Liver (tissue), 3 donors: ENCODE results near the gene GRXCR2.

Source experiments
- GABPA ChIP-seq, 2 donors: IDR thresholded peaks in 1 of 2; conservative IDR thresholded peaks in 1 of 2; 2 replicates each; pipeline ENCODE4 v1.6.1; 2016; ENCODE audit warnings: antibody characterized with exemption in 2 of 2, mild to moderate bottlenecking in 1 of 2, moderate library complexity in 1 of 2
- HNF4G ChIP-seq: IDR thresholded peaks from 2 replicates; pipeline ENCODE4 v1.6.1; 2016; ENCODE audit warnings: antibody characterized with exemption
- JUND ChIP-seq, 2 donors: IDR thresholded peaks; 2 replicates each; pipeline ENCODE4 v1.6.1; 2016; ENCODE audit warnings: antibody characterized with exemption in 2 of 2
- RAD21 ChIP-seq, 2 donors: IDR thresholded peaks; 2 replicates each; pipeline ENCODE4 v1.6.1; 2016; ENCODE audit warnings: antibody characterized with exemption in 2 of 2, mild to moderate bottlenecking in 2 of 2
- YY1 ChIP-seq: IDR thresholded peaks from 2 replicates; pipeline ENCODE4 v1.6.1; 2016; ENCODE audit warnings: antibody characterized with exemption, mild to moderate bottlenecking
- TF ChIP-seq, protein P1 (sequence below): fragments of 150-350 bp; IDR thresholded peaks from 2 replicates; pipeline ENCODE4 v1.5.1; 2017; ENCODE audit warnings: improper control_type of control experiment, low read depth, low read length; ENCODE audit not compliant: missing input control
- TF ChIP-seq, protein P2 (sequence below): IDR thresholded peaks from 2 replicates; pipeline ENCODE4 v1.6.1; 2016; ENCODE audit warnings: antibody characterized with exemption
- donor health status: healthy.
- donor health status: healthy.

GRCh38 chr5:145847499-145848497 lies 25.0 kb downstream of the GRXCR2 start:
- TF ChIP-seq JUND (IDR thresholded peaks at IDR 0.05) (no peak), RAD21 (IDR thresholded peaks at IDR 0.05) (no peak), HNF4G (no peak), GABPA (IDR thresholded peaks at IDR 0.05 in 1 of 2, conservative IDR thresholded peaks at IDR 0.05 in 1 of 2) (no peak), YY1 (no peak)
- TF ChIP-seq, protein P1, sequence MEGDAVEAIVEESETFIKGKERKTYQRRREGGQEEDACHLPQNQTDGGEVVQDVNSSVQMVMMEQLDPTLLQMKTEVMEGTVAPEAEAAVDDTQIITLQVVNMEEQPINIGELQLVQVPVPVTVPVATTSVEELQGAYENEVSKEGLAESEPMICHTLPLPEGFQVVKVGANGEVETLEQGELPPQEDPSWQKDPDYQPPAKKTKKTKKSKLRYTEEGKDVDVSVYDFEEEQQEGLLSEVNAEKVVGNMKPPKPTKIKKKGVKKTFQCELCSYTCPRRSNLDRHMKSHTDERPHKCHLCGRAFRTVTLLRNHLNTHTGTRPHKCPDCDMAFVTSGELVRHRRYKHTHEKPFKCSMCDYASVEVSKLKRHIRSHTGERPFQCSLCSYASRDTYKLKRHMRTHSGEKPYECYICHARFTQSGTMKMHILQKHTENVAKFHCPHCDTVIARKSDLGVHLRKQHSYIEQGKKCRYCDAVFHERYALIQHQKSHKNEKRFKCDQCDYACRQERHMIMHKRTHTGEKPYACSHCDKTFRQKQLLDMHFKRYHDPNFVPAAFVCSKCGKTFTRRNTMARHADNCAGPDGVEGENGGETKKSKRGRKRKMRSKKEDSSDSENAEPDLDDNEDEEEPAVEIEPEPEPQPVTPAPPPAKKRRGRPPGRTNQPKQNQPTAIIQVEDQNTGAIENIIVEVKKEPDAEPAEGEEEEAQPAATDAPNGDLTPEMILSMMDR = no peak
- TF ChIP-seq, protein P2, sequence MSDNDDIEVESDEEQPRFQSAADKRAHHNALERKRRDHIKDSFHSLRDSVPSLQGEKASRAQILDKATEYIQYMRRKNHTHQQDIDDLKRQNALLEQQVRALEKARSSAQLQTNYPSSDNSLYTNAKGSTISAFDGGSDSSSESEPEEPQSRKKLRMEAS = no peak
